Adrenal gland (tissue), 5 donors: ENCODE data around the gene HELLS.

ENCODE experiments used
- POLR2A ChIP-seq, 2 donors: fragments of 450-650 bp; IDR thresholded peaks; one replicate each; pipeline ENCODE4 v1.6.1; 2017; ENCODE audit warnings: antibody characterized with exemption in 2 of 2, mild to moderate bottlenecking in 2 of 2, moderate library complexity in 1 of 2
- TF ChIP-seq, protein P1 (sequence below), 6 experiments: fragments of 450-650 bp in 4 of 6; fragments of 200-600 bp in 2 of 6; sonication (generic) in 1 of 6; IDR thresholded peaks; 1 replicate in 5 of 6; 2 replicates in 1 of 6; pipeline versions ENCODE4 v1.5.1 to v1.8.0; 2016 to 2021; ENCODE audit warnings: antibody characterized with exemption in 6 of 6, mild to moderate bottlenecking in 2 of 6, moderate library complexity in 1 of 6
- donor health status: DM: no; HTN: no; CAD: no.

DNA sequence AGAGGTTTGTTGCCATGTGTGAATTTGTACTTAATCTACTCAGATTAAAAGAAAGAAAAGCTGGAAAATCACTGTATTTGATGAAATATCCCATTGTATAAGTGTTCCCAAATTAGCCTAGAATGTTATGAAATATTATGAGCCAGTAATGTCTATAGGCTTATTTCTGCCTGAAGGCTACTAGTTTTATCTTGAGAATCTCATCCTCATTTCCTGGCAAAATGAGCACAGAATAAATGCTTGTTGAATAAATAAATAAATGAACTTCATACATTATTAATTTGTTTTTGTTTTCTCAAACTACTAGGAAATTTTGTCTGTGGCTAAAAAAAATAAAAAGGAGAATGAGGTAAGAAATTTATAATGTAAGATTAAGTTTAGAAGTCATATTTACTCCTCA lies 25.5 kb downstream of the HELLS start:
- TF ChIP-seq, protein P1, sequence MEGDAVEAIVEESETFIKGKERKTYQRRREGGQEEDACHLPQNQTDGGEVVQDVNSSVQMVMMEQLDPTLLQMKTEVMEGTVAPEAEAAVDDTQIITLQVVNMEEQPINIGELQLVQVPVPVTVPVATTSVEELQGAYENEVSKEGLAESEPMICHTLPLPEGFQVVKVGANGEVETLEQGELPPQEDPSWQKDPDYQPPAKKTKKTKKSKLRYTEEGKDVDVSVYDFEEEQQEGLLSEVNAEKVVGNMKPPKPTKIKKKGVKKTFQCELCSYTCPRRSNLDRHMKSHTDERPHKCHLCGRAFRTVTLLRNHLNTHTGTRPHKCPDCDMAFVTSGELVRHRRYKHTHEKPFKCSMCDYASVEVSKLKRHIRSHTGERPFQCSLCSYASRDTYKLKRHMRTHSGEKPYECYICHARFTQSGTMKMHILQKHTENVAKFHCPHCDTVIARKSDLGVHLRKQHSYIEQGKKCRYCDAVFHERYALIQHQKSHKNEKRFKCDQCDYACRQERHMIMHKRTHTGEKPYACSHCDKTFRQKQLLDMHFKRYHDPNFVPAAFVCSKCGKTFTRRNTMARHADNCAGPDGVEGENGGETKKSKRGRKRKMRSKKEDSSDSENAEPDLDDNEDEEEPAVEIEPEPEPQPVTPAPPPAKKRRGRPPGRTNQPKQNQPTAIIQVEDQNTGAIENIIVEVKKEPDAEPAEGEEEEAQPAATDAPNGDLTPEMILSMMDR (IDR thresholded peaks at IDR 0.05), result no peak
- no peak for TF ChIP-seq POLR2A (IDR thresholded peaks at IDR 0.05)
